ENCODE data around the gene GRSF1.
"Not testable (repeated sequence)": the region's sequence is repeated elsewhere in the genome, so short reads cannot be mapped to it uniquely, and the experiment has no call there.

The GRSF1 gene

DNA sequence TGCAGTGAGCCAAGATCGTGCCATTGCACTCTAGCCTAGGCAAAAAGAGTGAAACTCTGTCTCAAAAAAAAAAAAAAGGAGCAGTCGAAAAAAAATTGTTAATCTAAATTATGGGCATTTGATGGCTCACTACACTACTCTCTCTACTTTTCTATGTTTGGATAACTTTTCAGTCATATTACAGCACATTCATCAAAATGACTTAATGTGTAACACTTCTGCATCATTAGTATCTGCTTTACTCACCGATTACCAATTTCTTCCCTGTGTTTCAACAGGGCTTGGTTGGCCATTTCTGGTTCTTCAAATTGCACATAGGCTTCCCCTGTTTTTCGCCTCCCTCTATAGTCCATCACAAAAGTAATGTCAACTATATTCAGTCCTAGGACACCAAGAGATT, 8.4 kb downstream of the GRSF1 start:
- DNase-seq: no peak

- DNase-seq: no peak
Observed at GRCh38 chr4:70830054-70830453, 9.6 kb downstream of the GRSF1 start.

DNA sequence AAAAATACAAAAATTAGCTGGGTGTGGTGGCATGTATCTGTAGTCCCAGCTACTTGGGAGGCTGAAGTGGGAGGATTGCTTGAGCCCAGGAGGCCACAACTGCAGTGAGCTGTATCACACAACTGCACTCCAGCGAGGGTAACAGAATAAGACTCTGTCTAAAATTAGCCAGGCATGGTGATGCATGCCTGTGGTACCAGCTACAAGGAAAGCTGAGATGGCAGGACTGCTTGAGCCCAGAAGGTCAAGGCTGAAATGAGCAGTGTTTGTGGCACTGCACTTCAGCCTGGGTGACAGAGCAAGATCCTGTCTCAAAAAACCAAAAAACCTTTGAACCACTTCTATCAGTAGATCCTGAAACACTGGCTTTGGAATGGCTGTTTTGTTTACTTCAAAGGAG, 10.2 kb downstream of the GRSF1 start:
- no peak for DNase-seq

- DNase-seq: no peak
Observed at GRCh38 chr4:70829015-70829414, 10.7 kb downstream of the GRSF1 start.

DNA sequence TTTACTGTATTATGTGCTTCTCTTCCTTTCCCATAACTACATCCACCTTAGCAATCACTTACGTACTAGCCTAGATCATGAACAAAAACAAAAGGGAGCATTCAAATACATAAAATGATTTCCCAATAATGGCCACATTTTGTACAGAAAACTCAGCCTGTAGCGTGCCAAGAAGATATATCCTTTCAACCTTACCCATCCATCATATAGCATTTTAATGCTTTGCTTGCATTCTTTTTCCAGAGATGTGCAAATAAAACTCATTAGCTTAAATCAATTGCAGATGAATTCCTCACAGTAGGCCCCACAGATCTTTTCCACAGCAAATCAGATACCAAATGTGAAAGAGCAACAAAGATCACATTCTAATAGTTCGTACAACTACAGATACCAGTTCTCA, 20.8 kb downstream of the GRSF1 start:
- no peak for DNase-seq

GRCh38 chr4:70818173-70818855, 21.4 kb downstream of the GRSF1 start:
- DNase-seq: no peak

DNA sequence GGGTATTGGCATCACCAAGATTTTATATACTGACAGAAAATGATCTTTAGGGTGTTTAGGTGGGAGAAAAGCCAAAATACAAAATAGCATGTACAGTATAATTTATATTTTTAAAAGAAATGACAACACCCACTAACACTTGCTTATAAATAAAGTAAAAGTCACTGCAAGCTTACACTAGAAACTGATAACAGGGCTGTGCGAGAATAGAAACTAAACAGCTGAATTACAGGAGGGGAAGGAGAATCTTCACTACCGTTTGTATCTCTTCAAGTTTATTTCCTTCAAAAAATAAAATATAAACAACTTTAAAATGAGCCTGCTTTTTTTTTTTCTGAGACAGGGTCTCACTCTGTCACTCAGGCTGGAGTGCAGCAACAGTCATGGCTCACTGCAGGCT, 22.8 kb downstream of the GRSF1 start:
- no peak for DNase-seq

DNA sequence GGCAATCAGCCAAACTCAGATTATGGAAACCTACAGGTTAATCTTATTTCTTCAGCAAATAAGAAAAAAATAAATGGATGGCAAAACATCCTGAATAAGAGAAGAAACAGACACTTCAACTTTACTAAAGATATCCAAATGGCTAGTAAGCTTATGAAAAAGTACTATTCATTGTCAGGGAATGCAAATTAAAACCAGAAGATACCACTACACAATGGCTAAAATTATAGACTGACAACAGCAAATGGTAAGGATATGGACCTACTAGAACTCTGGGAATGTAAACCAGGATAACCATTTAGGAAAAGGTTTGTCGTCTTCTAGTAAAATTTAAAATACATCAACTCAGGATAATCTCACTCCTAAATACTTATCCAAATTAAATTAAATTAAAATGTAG, 24.3 kb downstream of the GRSF1 start:
- no peak for DNase-seq

- DNase-seq: no peak
Observed at GRCh38 chr4:70808151-70808550, 31.5 kb downstream of the GRSF1 start.

GRCh38 chr4:70802928-70803580, 36.6 kb downstream of the GRSF1 start:
- DNase-seq: no peak

GRCh38 chr4:70801265-70801809, 38.4 kb downstream of the GRSF1 start:
- DNase-seq: no peak

GRCh38 chr4:70793626-70794025, 46.1 kb downstream of the GRSF1 start:
- no peak for DNase-seq

- DNase-seq: no peak
Observed at GRCh38 chr4:70788733-70789132, 51.0 kb downstream of the GRSF1 start.

DNA sequence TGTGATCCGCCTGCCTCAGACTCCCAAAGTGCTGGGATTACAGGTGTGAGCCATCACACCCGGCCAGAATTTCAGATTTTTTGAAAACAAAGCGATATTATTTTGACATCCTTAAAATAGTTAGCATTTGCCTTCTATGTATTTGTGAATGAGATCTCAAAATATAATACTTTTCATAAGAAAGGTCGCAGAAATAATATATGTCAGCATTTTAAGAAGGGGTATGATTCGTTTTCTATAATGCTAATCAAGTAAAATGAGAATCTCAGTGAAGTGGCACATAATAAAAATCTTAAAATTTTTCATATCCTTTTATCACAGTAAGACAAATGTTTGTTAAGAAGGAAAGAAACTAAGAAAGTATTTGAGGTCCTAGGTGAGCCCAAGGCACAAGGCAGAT, 52.2 kb downstream of the GRSF1 start:
- no peak for DNase-seq

- no peak for DNase-seq
Observed at GRCh38 chr4:70783096-70783495, 56.6 kb downstream of the GRSF1 start.

- DNase-seq: no peak
Observed at GRCh38 chr4:70778888-70779422, 60.7 kb downstream of the GRSF1 start.

DNA sequence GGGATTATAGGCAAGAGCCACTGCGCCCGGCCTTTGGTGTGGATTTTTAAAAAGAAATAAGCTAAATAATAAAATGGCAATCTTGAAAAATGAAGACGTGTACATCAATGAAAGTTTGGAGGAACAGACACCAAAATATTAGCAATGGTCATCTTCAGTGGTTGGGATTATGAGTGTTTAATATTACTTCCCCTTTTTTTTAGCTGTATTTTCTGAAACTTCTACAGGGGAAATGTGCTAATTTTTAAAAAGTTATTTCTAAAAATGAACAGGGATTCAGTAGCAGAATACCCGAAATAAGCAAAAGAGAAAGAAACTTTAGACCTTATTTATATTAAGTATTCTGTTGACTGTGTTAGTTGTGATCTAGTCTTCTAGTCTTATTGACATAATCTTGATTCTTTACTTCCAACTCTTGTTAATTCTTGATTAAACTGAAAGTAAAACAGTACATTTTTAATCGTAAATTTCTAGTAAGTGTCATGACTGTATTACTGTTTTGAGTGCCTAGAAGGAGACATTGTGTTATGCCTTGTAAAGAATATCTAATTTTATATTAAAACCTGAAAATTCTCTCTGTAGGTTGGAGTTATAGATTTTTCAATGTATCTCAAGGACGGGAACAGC, 66.6 kb downstream of the GRSF1 start:
- DNase-seq: no peak

GRCh38 chr4:70769396-70769795, 70.3 kb downstream of the GRSF1 start:
- not testable (repeated sequence) for DNase-seq

- no peak for DNase-seq
Observed at GRCh38 chr4:70768301-70768948, 71.3 kb downstream of the GRSF1 start.

All from NCI-H1694 treated with DMSO at 0.1 percent for 48 hours (cell line).